HG02571 (cell line): ENCODE results near the gene PAAF1.

Experiments
- ATAC-seq: cut with Tn5 transposase; IDR thresholded peaks from one replicate; pipeline ENCODE4 v1.9.1; 2021; ENCODE audit warnings: mild to moderate bottlenecking, moderate library complexity; ENCODE audit not compliant: unreplicated experiment

Gene PAAF1

GRCh38 chr11:73944085-73944484 is 67.3 kb downstream of the PAAF1 start:
- no peak for ATAC-seq

GRCh38 chr11:73944901-73945300 is 68.1 kb downstream of the PAAF1 start:
- no peak for ATAC-seq

GRCh38 chr11:73945396-73945795 is 68.6 kb downstream of the PAAF1 start:
- ATAC-seq, result no peak

GRCh38 chr11:73946798-73947458 is 70.1 kb downstream of the PAAF1 start:
- no peak for ATAC-seq

GRCh38 chr11:73949246-73949645 is 72.4 kb downstream of the PAAF1 start:
- no peak for ATAC-seq

- ATAC-seq, result no peak
Observed at GRCh38 chr11:73949912-73950311, 73.1 kb downstream of the PAAF1 start.

GRCh38 chr11:73950869-73951710 is 74.3 kb downstream of the PAAF1 start, which contains the start of gene DNAJB13:
Gene DNAJB13 (plus strand): TSS chr11:73951026. CDS start chr11:73951070, 44 bp downstream.
- ATAC-seq, result peak; percentile 54

GRCh38 chr11:73951797-73952196 is 75.0 kb downstream of the PAAF1 start:
- no peak for ATAC-seq

- no peak for ATAC-seq
Observed at GRCh38 chr11:73956876-73957653, 80.3 kb downstream of the PAAF1 start.

GRCh38 chr11:73957654-73958361 is 81.0 kb downstream of the PAAF1 start:
- no peak for ATAC-seq

- ATAC-seq, result no peak
Observed at GRCh38 chr11:73958521-73959141, 81.8 kb downstream of the PAAF1 start.

- no peak for ATAC-seq
Observed at GRCh38 chr11:73961321-73961720, 84.5 kb downstream of the PAAF1 start.

- ATAC-seq, result no peak
Observed at GRCh38 chr11:73962101-73962705, 85.4 kb downstream of the PAAF1 start.

- no peak for ATAC-seq
Observed at GRCh38 chr11:73963861-73964260, 87.1 kb downstream of the PAAF1 start.

GRCh38 chr11:73965076-73965763 is 88.4 kb downstream of the PAAF1 start:
- ATAC-seq, result no peak

GRCh38 chr11:73965764-73966121 is 88.9 kb downstream of the PAAF1 start:
- no peak for ATAC-seq

- ATAC-seq, result no peak
Observed at GRCh38 chr11:73968356-73968966, 91.7 kb downstream of the PAAF1 start.

GRCh38 chr11:73969091-73969490 is 92.3 kb downstream of the PAAF1 start:
- ATAC-seq, result no peak
